GM12878 (cell line): ENCODE data around the gene CYP26A1. TPM values are rescaled to one million over a fixed set of nuclear protein-coding genes. Genes with fewer than 3 reads are reported as not detected.
A peak's percentile ranks its signal among the peaks of the same experiment; 100 is the strongest.

Experiments used
- ATAC-seq: fragments of 200-7000 bp; cut with Tn5 transposase; 3 replicates; pipeline ENCODE4 v1.9.1; 2020; ENCODE audit warnings: mild to moderate bottlenecking, moderate library complexity
- BruUV-seq: library from RNA; stranded (reverse); fragments of 400-500 nt; replicated peaks from 2 replicates; lab custom pipeline; 2021; lab: Mats Ljungman, UMichigan
- CTCF ChIA-PET: fragments of 300-600 bp; sonication (Branson Sonifier 250); formaldehyde crosslinking; extraction: SDS; loops from one replicate; lab custom pipeline; 2021; ENCODE audit warnings: inconsistent platforms; lab: Yijun Ruan, JAX
- POLR2A ChIA-PET: fragments of 350-600 bp; formaldehyde crosslinking; extraction: SDS; loops from one replicate; lab custom pipeline; 2021; ENCODE audit warnings: inconsistent platforms; lab: Charles Lee
- RAD21 ChIA-PET: fragments of 300-600 bp; sonication (Branson Sonifier 250); formaldehyde crosslinking; loops from one replicate; lab custom pipeline; 2023; ENCODE audit warnings: antibody characterized with exemption; ENCODE audit not compliant: unreplicated experiment; lab: Charles Lee
- SMC1A ChIA-PET: fragments of 300-600 bp; sonication (Branson Sonifier 250); formaldehyde crosslinking; loops from one replicate; lab custom pipeline; 2023; ENCODE audit not compliant: unreplicated experiment, uncharacterized antibody; lab: Charles Lee
- DNase-seq: peaks from one replicate; pipeline ENCODE4 v3.0.0-alpha.2; 2011; ENCODE audit warnings: low read depth, low spot score
- FAIRE-seq: peaks from 3 replicates; lab custom pipeline; 2011; peaks lifted over from hg19 to GRCh38; lab: Jason Lieb, UNC
- H2AFZ ChIP-seq: 2 replicates; pipeline ENCODE4 v1.6.0; 2011; ENCODE audit warnings: low read depth, low read length, control low read depth; ENCODE audit not compliant: control insufficient read depth
- H3K27ac ChIP-seq: 2 replicates; pipeline ENCODE4 v1.5.1; 2011; ENCODE audit warnings: control low read depth; ENCODE audit not compliant: control insufficient read depth, insufficient read depth
- H3K27me3 ChIP-seq, 2 experiments: replicated peaks in 1 of 2; 2 replicates each; pipeline versions ENCODE4 v1.6.0 to v1.6.1; 2011; ENCODE audit warnings: low read length in 1 of 2; ENCODE audit not compliant: control insufficient read depth in 2 of 2, insufficient read depth in 2 of 2
- H3K36me3 ChIP-seq, 2 experiments: 2 replicates each; pipeline ENCODE4 v1.5.1; 2011; ENCODE audit warnings: low read length in 1 of 2; ENCODE audit not compliant: control insufficient read depth in 2 of 2, insufficient read depth in 2 of 2
- H3K4me1 ChIP-seq: 2 replicates; pipeline ENCODE4 v1.6.1; 2011; ENCODE audit warnings: mild to moderate bottlenecking, low read length, moderate library complexity, mixed read lengths; ENCODE audit not compliant: control insufficient read depth, insufficient read depth
- H3K4me2 ChIP-seq: 2 replicates; pipeline ENCODE4 v1.6.0; 2011; ENCODE audit warnings: control low read depth; ENCODE audit not compliant: control insufficient read depth, insufficient read depth
- H3K4me3 ChIP-seq: fragments of 200-600 bp; sonication (generic); 2 replicates; pipeline ENCODE4 v1.5.1; 2016
- H3K79me2 ChIP-seq: 2 replicates; pipeline ENCODE4 v1.6.0; 2011; ENCODE audit warnings: low read length; ENCODE audit not compliant: control insufficient read depth, insufficient read depth
- H3K9ac ChIP-seq: 2 replicates; pipeline ENCODE4 v1.8.0; 2011; ENCODE audit warnings: low read length, control low read depth, mixed read lengths; ENCODE audit not compliant: control insufficient read depth, insufficient read depth
- H3K9me3 ChIP-seq: replicated peaks from 3 replicates; pipeline ENCODE4 v1.5.1; 2011; ENCODE audit warnings: mild to moderate bottlenecking, low read length; ENCODE audit not compliant: control insufficient read depth, insufficient read depth
- H4K20me1 ChIP-seq: 2 replicates; pipeline ENCODE4 v1.6.0; 2011; ENCODE audit not compliant: control insufficient read depth, insufficient read depth
- GABPA ChIP-seq: IDR thresholded peaks from 2 replicates; pipeline ENCODE4 v1.6.1; 2014; ENCODE audit warnings: antibody characterized with exemption, low read depth, mild to moderate bottlenecking, inconsistent platforms
- TARDBP ChIP-seq: IDR thresholded peaks from 2 replicates; pipeline ENCODE4 v1.6.1; 2016; ENCODE audit warnings: borderline replicate concordance
- ZNF592 ChIP-seq: fragments of 450-650 bp; IDR thresholded peaks from 2 replicates; pipeline ENCODE4 v1.6.1; 2017; ENCODE audit warnings: mild to moderate bottlenecking, moderate library complexity
- WGBS: methylation state at CpG from one replicate; pipeline ENCODE4 v1.1.6; 2016; ENCODE audit warnings: low lambda C conversion rate; ENCODE audit not compliant: insufficient replicate concordance, insufficient coverage; ENCODE audit errors: missing lambda C conversion rate; 5-methylcytosine and 5-hydroxymethylcytosine counted together
- in situ Hi-C: fragments of 300-500 bp; cut with MboI; formaldehyde crosslinking; loops from 9 replicates; pipeline ENCODE4 v1.14.3; 2018; ENCODE audit warnings: mixed read lengths
- intact Hi-C: fragments of 100-400 bp; cut with micrococcal nuclease; formaldehyde crosslinking; loops from one replicate; pipeline ENCODE4 v1.14.2; 2022; ENCODE audit not compliant: unreplicated experiment
- polyA plus RNA-seq, 11 experiments: library from polyadenylated mRNA; depleted of rRNA in 4 of 11; unstranded in 6 of 11; stranded (reverse) in 5 of 11; fragments of >200 nt; fragmentation: Nextera tagmentation in 4 of 11; fragmentation: Illumina TruSeq in 1 of 11; extraction: Ambion mirVana in 4 of 11; extraction: Trizol in 1 of 11; gene quantifications; 1 replicate in 1 of 11; 2 replicates in 10 of 11; pipeline versions ENCODE4 v1.2.1 to v1.2.3, GENCODE V29; 2011 to 2016; ENCODE audit warnings: inconsistent platforms in 2 of 11, missing spikeins in 2 of 11, low read depth in 1 of 11
- total RNA-seq, 4 experiments: library from RNA; depleted of rRNA in 3 of 4; stranded (reverse); fragments of >200 nt in 3 of 4; fragmentation: Illumina TruSeq in 1 of 4; extraction: Trizol in 1 of 4; gene quantifications; 2 replicates each; pipeline versions ENCODE4 v1.2.1 to v1.2.3, GENCODE V29; 2013 to 2021

The CYP26A1 gene
- total and polyA plus RNA-seq, 10 of the 15 experiments (the other 5 are each of a cell fraction or from before 2014, with no cell fraction given): not detected

DNA sequence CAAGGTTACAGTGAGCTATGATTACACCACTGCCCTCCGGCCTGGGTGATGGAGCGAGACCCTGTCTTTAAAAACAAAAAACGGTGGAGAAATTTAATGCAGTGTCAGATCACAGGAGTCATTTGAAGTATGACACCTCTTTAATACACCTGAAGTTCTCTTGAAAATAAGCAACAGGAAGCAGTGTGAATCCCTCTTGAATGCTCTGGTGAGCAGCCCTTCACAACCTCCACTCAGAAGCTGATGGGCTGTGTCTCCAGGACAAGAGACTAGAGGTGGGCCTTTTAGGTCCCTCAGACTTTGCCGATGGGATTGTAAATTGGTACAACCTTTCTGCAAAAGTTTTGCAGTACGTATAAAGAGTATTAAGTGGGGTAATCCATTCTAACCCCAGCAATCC, 50.1 kb downstream of the CYP26A1 start:
- FAIRE-seq: no peak
- no peaks in the 10 kb centered on the region for H3K79me2 ChIP-seq
- no peaks in the 10 kb centered on the region for H4K20me1 ChIP-seq
- POLR2A ChIA-PET: no interaction called here
- no peak overlapping the region for H3K4me3 ChIP-seq
- no peak overlapping the region for H2AFZ ChIP-seq
- WGBS: 41% methylated on average over 5 of the region's 5 CpGs
- in situ Hi-C loops: no loop called here
- BruUV-seq: no TSS peak
- RAD21 ChIA-PET: no interaction called here
- no peak for TF ChIP-seq GABPA
- no peak for TF ChIP-seq ZNF592
- no peak for TF ChIP-seq TARDBP
- TF ChIP-seq, all 136 proteins: peak for 0
- H3K4me1 ChIP-seq: peaks cover 22% of the 10 kb centered on the region
- no peaks in the 10 kb centered on the region for H3K36me3 ChIP-seq
- H3K9me3 ChIP-seq: peaks cover 20% of the 10 kb centered on the region
- ChIA-PET SMC1A (interaction anchor here (0.8 kb wide), 1 partner anchor 9 kb away, joined by 5 read pairs; no protein-coding TSS in a partner anchor), CTCF (no interaction called here)
- DNase-seq (no peak), ATAC-seq (peak; percentile 51)
- intact Hi-C loops: loop anchor here (1.0 kb wide), 1 partner anchor 144 kb away; no protein-coding TSS in a partner anchor
- no peak overlapping the region for H3K9ac ChIP-seq
- H3K4me2 ChIP-seq: peak overlapping the region; percentile 75
- no peaks in the 10 kb centered on the region for H3K27me3 ChIP-seq
- no peak overlapping the region for H3K27ac ChIP-seq
